Neuronal stem cell (in vitro differentiated cells): ENCODE measurements around the gene NELL1.
"Not testable (repeated sequence)": the region's sequence is repeated elsewhere in the genome, so short reads cannot be mapped to it uniquely, and the experiment has no call there.

Experiments used
- DNase-seq: peaks from one replicate; pipeline ENCODE4 v3.0.0-alpha.2; 2013; ENCODE audit warnings: low spot score
- H2AFZ ChIP-seq: one replicate; pipeline ENCODE4 v1.6.1; 2013; ENCODE audit warnings: mild to moderate bottlenecking, low read length, inconsistent platforms
- H2AK5ac ChIP-seq: 2 replicates; pipeline ENCODE4 v1.6.1; 2013; ENCODE audit warnings: low read depth, mild to moderate bottlenecking, inconsistent platforms, low read length, moderate library complexity, mixed read lengths
- H2BK120ac ChIP-seq: 2 replicates; pipeline ENCODE4 v1.6.1; 2013; ENCODE audit warnings: low read depth, mild to moderate bottlenecking, inconsistent platforms, low read length, moderate library complexity, mixed read lengths
- H2BK12ac ChIP-seq: one replicate; pipeline ENCODE4 v1.6.1; 2013; ENCODE audit warnings: low read length, inconsistent platforms
- H2BK15ac ChIP-seq: 2 replicates; pipeline ENCODE4 v1.6.1; 2013; ENCODE audit warnings: mild to moderate bottlenecking, low read length, inconsistent platforms, mixed read lengths
- H2BK5ac ChIP-seq: one replicate; pipeline ENCODE4 v1.6.1; 2013; ENCODE audit warnings: inconsistent platforms, mild to moderate bottlenecking, low read length, moderate library complexity
- H3K14ac ChIP-seq: one replicate; pipeline ENCODE4 v1.6.1; 2013; ENCODE audit warnings: low read length, inconsistent platforms
- H3K18ac ChIP-seq: 2 replicates; pipeline ENCODE4 v1.6.1; 2013; ENCODE audit warnings: low read length, inconsistent platforms
- H3K23ac ChIP-seq: 2 replicates; pipeline ENCODE4 v1.6.1; 2013; ENCODE audit warnings: low read depth, mild to moderate bottlenecking, mixed read lengths, low read length, inconsistent platforms; ENCODE audit not compliant: poor library complexity
- H3K27ac ChIP-seq: replicated peaks from 3 replicates; pipeline ENCODE4 v1.5.1; 2013; ENCODE audit warnings: low read length, inconsistent platforms
- H3K27me3 ChIP-seq, 3 experiments: 2 replicates each; pipeline ENCODE4 v1.6.1; 2013; ENCODE audit warnings: low read length in 3 of 3, mild to moderate bottlenecking in 2 of 3, inconsistent platforms in 1 of 3, low read depth in 1 of 3, mixed read lengths in 1 of 3, moderate library complexity in 1 of 3; ENCODE audit not compliant: control insufficient read depth in 3 of 3, insufficient read depth in 3 of 3
- H3K36me3 ChIP-seq, 2 donors: replicated peaks in 1 of 2; 2 replicates each; pipeline ENCODE4 v1.6.1; 2013; ENCODE audit warnings: low read length in 2 of 2; ENCODE audit not compliant: control insufficient read depth in 2 of 2, insufficient read depth in 2 of 2
- H3K4ac ChIP-seq: 2 replicates; pipeline ENCODE4 v1.6.1; 2013; ENCODE audit warnings: inconsistent platforms, mild to moderate bottlenecking, low read length, moderate library complexity
- H3K4me1 ChIP-seq, 2 donors: 1 replicate in 1 of 2; 2 replicates in 1 of 2; pipeline ENCODE4 v1.6.1; 2013; ENCODE audit warnings: low read length in 2 of 2, low read depth in 1 of 2; ENCODE audit not compliant: control insufficient read depth in 2 of 2, insufficient read depth in 1 of 2
- H3K4me2 ChIP-seq: one replicate; pipeline ENCODE4 v1.6.1; 2013; ENCODE audit warnings: mild to moderate bottlenecking, low read length, inconsistent platforms; ENCODE audit not compliant: insufficient read depth, poor library complexity, severe bottlenecking
- H3K4me3 ChIP-seq, 2 donors: 2 replicates each; pipeline ENCODE4 v1.5.1; 2013; ENCODE audit warnings: low read length in 2 of 2, mild to moderate bottlenecking in 2 of 2, inconsistent platforms in 1 of 2, moderate library complexity in 1 of 2
- H3K79me1 ChIP-seq: one replicate; pipeline ENCODE4 v1.6.1; 2013; ENCODE audit warnings: low read depth, mild to moderate bottlenecking, inconsistent platforms, low read length, moderate library complexity
- H3K9ac ChIP-seq: one replicate; pipeline ENCODE4 v1.6.1; 2013; ENCODE audit warnings: mild to moderate bottlenecking, low read depth, low read length, inconsistent platforms; ENCODE audit not compliant: poor library complexity
- H3K9me3 ChIP-seq, 2 donors: replicated peaks in 1 of 2; 2 replicates each; pipeline versions ENCODE3 to v1.6.1; 2013; ENCODE audit warnings: low read length in 2 of 2, mild to moderate bottlenecking in 2 of 2, inconsistent platforms in 1 of 2, low read depth in 1 of 2, mixed read lengths in 1 of 2, moderate library complexity in 1 of 2; ENCODE audit not compliant: control insufficient read depth in 2 of 2, insufficient read depth in 1 of 2
- H4K8ac ChIP-seq: one replicate; pipeline ENCODE4 v1.6.1; 2013; ENCODE audit warnings: low read depth, mild to moderate bottlenecking, inconsistent platforms, low read length, moderate library complexity
- H4K91ac ChIP-seq: one replicate; pipeline ENCODE4 v1.6.1; 2013; ENCODE audit warnings: low read length, low read depth, mild to moderate bottlenecking, inconsistent platforms; ENCODE audit not compliant: poor library complexity
- WGBS, 2 donors: extraction: QIAGEN DNeasy Blood & Tissue Kit; methylation state at CpG; one replicate each; pipeline ENCODE4 v1.1.7; 2013; ENCODE audit warnings: missing lambda C conversion rate in 2 of 2, mixed read lengths in 1 of 2; ENCODE audit not compliant: insufficient read length in 2 of 2, insufficient replicate concordance in 1 of 2; ENCODE audit errors: extremely low coverage in 2 of 2; 5-methylcytosine and 5-hydroxymethylcytosine counted together

The NELL1 gene

DNA sequence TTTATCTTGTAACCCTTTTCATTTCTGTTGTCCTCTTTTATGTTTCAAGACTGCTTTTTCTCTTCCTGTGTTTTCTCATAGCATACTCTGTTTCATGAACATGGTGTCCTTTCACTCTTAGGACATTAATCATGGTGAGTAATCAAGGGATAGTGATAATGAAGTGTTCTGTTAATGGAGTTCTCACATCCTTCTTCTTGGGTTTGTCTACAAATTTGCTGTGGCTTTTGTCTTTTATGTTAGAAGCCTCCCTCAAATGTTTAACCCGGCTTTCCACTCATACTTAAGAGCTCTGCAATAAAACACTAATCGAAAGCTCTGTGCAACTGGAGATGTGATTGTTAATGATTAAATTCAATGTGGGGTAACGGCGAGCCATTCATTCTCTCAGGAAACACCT, 593.6 kb downstream of the NELL1 start:
- Histone ChIP-seq H2BK12ac (no peak overlapping the region), H3K9ac (no peak overlapping the region)

DNA sequence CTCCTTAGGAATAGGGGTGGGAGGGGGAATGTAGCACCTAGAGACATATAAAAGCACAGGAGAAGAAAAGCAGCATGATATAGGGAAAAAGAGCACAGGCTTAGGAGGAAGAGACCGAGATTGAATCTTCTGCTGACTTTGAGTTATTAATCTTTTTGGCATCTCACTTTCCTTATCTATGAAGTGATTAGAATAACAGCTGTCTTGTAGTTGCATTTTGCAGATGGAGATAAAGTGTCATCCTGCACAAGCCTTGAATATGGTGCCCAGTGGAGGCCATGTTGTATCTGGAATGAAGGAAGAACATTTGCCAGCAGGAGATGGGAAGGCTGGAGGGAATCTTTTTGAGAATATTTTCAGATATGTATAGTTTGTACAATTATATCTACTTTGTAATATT, 594.7 kb downstream of the NELL1 start:
- no peak overlapping the region for H2AK5ac ChIP-seq
- no peak overlapping the region for H4K91ac ChIP-seq
- H3K9ac ChIP-seq, result no peak overlapping the region
- H3K36me3 ChIP-seq, result no peaks in the 10 kb centered on the region
- H2BK15ac ChIP-seq, result no peak overlapping the region
- H2BK12ac ChIP-seq, result no peak overlapping the region
- no peak overlapping the region for H3K23ac ChIP-seq
- no peak for DNase-seq
- H3K18ac ChIP-seq, result no peak overlapping the region
- no peaks in the 10 kb centered on the region for H3K4me1 ChIP-seq
- no CpG with 5 or more reads among the region's 1 CpG for WGBS, 2 donors
- H2BK5ac ChIP-seq, result no peak overlapping the region
- no peak overlapping the region for H2AFZ ChIP-seq
- no peaks in the 10 kb centered on the region for H3K79me1 ChIP-seq
- H3K4me3 ChIP-seq, result no peak overlapping the region
- no peak overlapping the region for H3K4me2 ChIP-seq
- no peaks in the 10 kb centered on the region for H3K27me3 ChIP-seq
- no peak overlapping the region for H2BK120ac ChIP-seq
- no peak overlapping the region for H3K4ac ChIP-seq
- H3K14ac ChIP-seq, result no peak overlapping the region
- H3K27ac ChIP-seq, result no peak overlapping the region
- no peaks in the 10 kb centered on the region for H3K9me3 ChIP-seq
- no peak overlapping the region for H4K8ac ChIP-seq

More for the DNA sequence above, 593.6 kb downstream of the NELL1 start:
- no peak overlapping the region for H2AFZ ChIP-seq
- H3K27ac ChIP-seq, result no peak overlapping the region
- H2AK5ac ChIP-seq, result no peak overlapping the region
- H3K14ac ChIP-seq, result no peak overlapping the region
- no peaks in the 10 kb centered on the region for H3K9me3 ChIP-seq
- no peak overlapping the region for H3K4me2 ChIP-seq
- H4K91ac ChIP-seq, result no peak overlapping the region
- no peak overlapping the region for H2BK5ac ChIP-seq
- no peak overlapping the region for H2BK120ac ChIP-seq
- H3K18ac ChIP-seq, result no peak overlapping the region
- no peak overlapping the region for H3K4me3 ChIP-seq
- no peaks in the 10 kb centered on the region for H3K27me3 ChIP-seq
- no peak for DNase-seq
- no peak overlapping the region for H3K23ac ChIP-seq
- WGBS, 2 donors, result no CpG with 5 or more reads among the region's 4 CpGs
- H3K79me1 ChIP-seq, result no peaks in the 10 kb centered on the region
- H3K36me3 ChIP-seq, result no peaks in the 10 kb centered on the region
- no peak overlapping the region for H3K4ac ChIP-seq
- H2BK15ac ChIP-seq, result no peak overlapping the region
- H3K4me1 ChIP-seq, result no peaks in the 10 kb centered on the region
- no peak overlapping the region for H4K8ac ChIP-seq

DNA sequence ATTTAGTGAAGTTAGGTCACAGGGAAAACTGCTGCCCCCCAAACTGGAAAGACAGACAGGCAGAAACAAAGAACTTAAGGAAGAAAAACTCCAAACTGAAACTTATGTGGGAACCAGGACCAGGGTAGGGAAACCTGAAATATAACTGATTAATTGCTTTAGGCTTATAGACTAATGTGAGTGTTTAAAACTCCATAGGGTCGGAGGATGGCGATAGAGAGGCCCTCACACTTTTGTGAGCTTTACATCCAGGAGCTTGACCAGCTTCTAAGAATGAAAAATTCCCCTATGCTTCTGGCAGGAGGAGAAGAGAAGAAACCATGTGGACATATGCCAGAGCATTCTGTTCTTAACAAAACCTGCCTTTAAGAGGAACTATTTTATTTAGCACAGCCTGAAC, 598.6 kb downstream of the NELL1 start:
- H4K8ac ChIP-seq, result no peak overlapping the region
- H3K4me2 ChIP-seq, result peak overlapping the region; percentile 25
- no peak overlapping the region for H3K23ac ChIP-seq
- WGBS, 2 donors, result no CpG with 5 or more reads among the region's 2 CpGs
- no peaks in the 10 kb centered on the region for H3K36me3 ChIP-seq
- H2BK5ac ChIP-seq, result no peak overlapping the region
- H2BK15ac ChIP-seq, result no peak overlapping the region
- no peak overlapping the region for H3K18ac ChIP-seq
- DNase-seq, result no peak
- no peak overlapping the region for H3K14ac ChIP-seq
- H4K91ac ChIP-seq, result no peak overlapping the region
- no peak overlapping the region for H3K27ac ChIP-seq
- H2AFZ ChIP-seq, result no peak overlapping the region
- H3K79me1 ChIP-seq, result no peaks in the 10 kb centered on the region
- no peaks in the 10 kb centered on the region for H3K9me3 ChIP-seq
- H3K4me1 ChIP-seq, result no peaks in the 10 kb centered on the region
- no peak overlapping the region for H3K4ac ChIP-seq
- no peak overlapping the region for H3K9ac ChIP-seq
- no peak overlapping the region for H3K4me3 ChIP-seq
- no peak overlapping the region for H2BK120ac ChIP-seq
- H2AK5ac ChIP-seq, result no peak overlapping the region
- H3K27me3 ChIP-seq, result no peaks in the 10 kb centered on the region
- H2BK12ac ChIP-seq, result no peak overlapping the region

DNA sequence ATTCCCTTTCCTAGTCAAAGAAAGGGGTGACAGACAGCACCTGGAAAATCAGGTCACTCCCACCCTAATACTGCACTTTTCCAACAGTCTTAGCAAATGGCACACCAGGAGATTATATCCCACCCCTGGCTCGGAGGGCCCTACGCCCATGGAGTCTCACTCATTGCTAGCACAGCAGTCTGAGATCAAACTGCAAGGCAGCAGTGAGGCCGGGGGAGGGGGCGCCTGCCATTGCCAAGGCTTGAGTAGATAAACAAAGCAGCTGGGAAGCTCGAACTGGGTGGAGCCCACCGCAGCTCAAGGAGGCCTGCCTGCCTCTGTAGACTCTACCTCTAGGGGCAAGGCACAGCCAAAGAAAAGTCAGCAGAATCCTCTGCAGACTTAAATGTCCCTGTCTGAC, 602.8 kb downstream of the NELL1 start:
- H2AK5ac ChIP-seq, H4K8ac ChIP-seq, H3K27me3 ChIP-seq, H3K4me1 ChIP-seq, H3K4me2 ChIP-seq, H2BK120ac ChIP-seq, H2BK5ac ChIP-seq, H3K27ac ChIP-seq, H3K79me1 ChIP-seq, H3K18ac ChIP-seq, H3K4me3 ChIP-seq, H3K14ac ChIP-seq, H3K9me3 ChIP-seq, H2BK15ac ChIP-seq, H2AFZ ChIP-seq, DNase-seq, H3K4ac ChIP-seq, H3K23ac ChIP-seq, H4K91ac ChIP-seq, H3K9ac ChIP-seq, H2BK12ac ChIP-seq, H3K36me3 ChIP-seq: not testable (repeated sequence)
- no CpG with 5 or more reads among the region's 6 CpGs for WGBS, 2 donors
